ENCODE measurements around the gene ADORA2B.

- TF ChIP-seq CTCF (IDR thresholded peaks at IDR 0.05) (no peak), POLR2A (IDR thresholded peaks at IDR 0.05) (no peak), POLR2AphosphoS5 (IDR thresholded peaks at IDR 0.05) (no peak), EP300 (IDR thresholded peaks at IDR 0.05) (no peak)
Measured at GRCh38 chr17:15912416-15912955, 32.4 kb upstream of the ADORA2B start.
